Stimulated activated CD8-positive, alpha-beta memory T cell treated with anti-CD3 and anti-CD28 coated beads, Interleukin-7, amount 100 ng/mL, for 4 hours (primary cell): ENCODE data around the gene UBE2E2.
"Not testable (repeated sequence)": the region's sequence is repeated elsewhere in the genome, so short reads cannot be mapped to it uniquely, and the experiment has no call there.

Source experiments
- DNase-seq, 2 donors: peaks; one replicate each; pipeline ENCODE4 v3.0.0-alpha.2; 2020; ENCODE audit warnings: low read depth in 2 of 2

Gene UBE2E2

DNA sequence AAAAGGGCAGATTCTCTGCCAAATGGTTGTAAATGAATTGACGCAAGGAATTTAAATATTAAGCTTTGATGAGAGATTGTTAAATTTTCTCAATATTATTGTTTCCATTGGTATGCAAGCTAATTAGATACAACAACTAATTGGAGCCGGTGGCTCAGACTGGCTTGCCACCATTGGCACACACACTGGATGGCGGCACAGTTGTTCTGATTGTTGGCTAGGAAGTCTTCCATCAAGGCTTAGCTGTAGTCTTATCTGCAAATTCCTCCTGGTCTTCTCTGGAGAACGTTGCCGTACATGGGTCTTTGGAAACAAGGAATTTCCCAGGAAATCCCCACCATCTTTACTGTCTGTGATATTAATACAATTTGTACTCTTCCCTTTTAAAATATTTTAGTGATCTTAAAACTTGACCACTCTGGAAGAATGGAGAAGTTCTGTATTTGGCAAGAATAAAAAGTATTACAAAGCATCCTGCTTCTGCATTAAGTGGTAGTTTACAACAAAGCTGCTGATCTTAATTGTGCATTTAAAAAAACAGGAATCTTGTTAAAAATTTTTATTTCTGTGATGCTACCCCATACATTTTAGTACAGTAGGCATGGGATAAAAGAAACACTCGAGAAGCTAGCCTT is 126.5 kb downstream of the UBE2E2 start:
- no peak for DNase-seq

DNA sequence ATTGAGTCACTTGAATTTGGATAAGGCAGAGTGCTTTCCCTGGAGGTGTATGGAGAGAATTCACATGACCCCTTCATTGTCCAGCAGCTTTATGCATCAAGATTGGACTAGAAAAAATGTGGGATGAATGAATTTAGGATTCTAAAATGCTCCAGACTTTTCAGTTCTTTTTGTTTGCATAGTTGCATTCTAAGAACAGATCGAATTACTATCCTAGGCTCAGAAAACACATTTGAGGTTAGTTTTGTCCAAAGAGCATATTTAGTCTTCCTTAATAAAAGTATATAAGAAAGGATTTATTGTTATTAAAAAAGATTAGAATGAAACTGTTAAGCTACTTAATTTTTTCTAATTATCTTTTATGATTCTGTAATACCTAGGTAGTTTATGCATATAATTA is 127.4 kb downstream of the UBE2E2 start:
- no peak for DNase-seq

DNA sequence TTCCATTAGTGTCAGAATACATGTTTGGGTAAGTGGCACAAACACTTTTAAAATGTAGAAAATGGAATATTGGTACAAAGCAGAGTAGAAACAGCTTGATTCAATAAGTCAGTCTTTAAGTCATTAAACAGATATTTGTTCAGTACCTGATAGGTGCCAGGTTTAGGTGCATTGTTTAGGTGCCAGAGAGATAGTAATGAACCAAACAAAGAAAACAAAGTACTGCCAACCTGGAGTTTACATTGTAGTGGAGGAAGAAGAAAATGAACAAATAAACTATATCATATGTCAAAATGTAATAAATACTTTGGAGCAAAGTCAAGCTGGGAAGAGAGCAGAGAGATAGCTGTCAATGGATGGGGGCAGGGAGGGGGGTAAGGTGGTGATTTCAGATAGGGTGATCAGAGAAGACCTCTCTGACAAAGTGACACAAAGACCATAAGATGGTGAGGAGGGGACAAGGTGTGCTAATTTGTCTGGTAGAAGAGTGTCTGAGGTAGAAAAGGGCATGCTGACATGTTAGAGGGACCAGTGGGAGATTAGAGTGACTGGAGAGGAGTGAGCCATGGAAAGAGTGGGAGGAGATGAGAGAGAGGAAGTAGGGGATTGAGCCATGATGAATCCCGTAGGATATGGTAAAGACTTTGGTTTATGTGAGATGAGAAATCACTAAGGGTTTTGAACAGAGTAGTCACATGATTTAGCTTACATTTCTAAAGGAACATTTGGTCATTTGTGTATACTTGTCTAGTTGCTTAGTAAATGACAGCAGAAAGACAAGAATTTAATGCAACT is 128.2 kb downstream of the UBE2E2 start:
- DNase-seq = no peak

GRCh38 chr3:23333633-23334032 is 130.5 kb downstream of the UBE2E2 start:
- DNase-seq = no peak

GRCh38 chr3:23336853-23337252 is 133.7 kb downstream of the UBE2E2 start:
- DNase-seq = not testable (repeated sequence)

- DNase-seq = no peak
These were observed 138.2 kb downstream of the UBE2E2 start for GRCh38 chr3:23341147-23341838.

DNA sequence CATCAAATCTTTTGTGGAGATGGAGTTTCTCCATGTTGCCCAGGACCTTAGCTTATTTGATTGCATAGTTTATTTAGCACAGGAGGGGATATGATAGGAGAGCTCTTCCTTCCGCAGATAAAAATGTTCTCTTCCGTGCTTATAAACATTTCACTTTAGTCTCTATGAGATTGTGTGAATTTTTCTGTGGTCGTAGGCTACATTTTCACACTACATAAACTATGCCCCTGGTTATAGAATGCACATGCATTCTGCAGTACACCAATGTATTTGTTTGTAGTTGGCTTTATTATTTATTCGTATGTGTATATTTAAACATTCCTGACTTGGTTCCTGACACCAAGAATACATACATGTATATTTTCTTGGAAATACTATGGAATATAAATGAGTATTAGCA is 139.2 kb downstream of the UBE2E2 start:
- no peak for DNase-seq

DNA sequence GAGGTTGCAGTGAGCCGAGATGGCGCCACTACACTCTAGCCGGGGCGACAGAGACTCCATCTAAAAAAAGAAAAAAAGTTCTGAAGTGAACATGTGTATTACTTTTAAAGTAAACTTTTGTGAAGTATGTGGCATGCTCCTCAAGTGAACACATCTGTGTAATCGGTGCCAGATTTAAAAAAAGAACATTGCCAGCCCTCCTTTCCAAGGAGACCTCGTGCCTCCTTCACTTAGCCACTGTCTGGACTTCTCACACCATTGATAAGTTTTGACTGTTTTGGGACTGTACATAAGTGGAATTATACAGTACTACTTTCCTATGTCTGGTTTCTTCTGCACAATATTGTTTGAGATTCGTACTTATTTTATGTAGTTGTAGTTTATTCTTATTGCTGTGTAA is 140.4 kb downstream of the UBE2E2 start:
- DNase-seq = no peak

DNA sequence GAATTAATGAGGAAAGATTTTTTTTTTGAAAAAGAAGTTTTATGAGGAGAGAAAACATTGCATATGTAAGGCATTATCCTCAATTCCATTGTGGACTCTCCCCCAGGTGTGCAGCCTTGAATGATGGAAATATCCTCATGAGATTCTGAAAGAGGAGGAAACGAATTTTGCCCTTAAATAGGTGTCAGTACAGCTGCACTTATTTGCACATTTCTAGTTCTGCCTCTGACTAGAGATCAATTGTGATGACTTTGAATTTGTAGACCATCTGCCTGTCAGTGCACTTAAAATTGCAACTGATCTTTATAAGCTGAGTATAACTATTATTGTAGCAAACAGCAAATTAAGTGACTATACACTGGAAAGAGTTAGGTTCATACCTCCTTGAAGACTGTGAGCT is 141.8 kb downstream of the UBE2E2 start:
- DNase-seq = no peak

- not testable (repeated sequence) for DNase-seq
These were observed 146.3 kb downstream of the UBE2E2 start for GRCh38 chr3:23349444-23349843.

DNA sequence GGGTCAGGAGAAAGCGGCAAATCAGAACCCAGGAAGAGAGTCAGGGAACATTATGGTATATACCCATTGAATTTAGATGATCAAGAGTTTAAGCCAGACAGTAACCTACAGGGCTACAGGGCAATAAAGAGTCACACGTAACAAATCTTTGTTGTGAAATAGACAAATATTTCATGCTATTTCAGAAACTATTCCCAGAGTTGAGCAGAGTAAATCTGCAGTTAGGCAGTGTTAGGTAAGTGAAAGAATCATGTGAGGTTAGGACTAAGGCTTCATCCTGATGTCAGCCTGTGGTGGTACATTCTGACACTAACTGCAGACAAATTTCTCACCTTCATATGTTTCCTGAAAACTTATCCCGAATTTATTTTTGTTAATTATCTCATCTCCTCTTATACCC is 153.0 kb downstream of the UBE2E2 start:
- DNase-seq = no peak

GRCh38 chr3:23356923-23357322 is 153.8 kb downstream of the UBE2E2 start:
- DNase-seq = no peak

GRCh38 chr3:23359116-23359515 is 156.0 kb downstream of the UBE2E2 start:
- DNase-seq = no peak

GRCh38 chr3:23365066-23365465 is 161.9 kb downstream of the UBE2E2 start:
- no peak for DNase-seq

GRCh38 chr3:23368731-23369130 is 165.6 kb downstream of the UBE2E2 start:
- no peak for DNase-seq

GRCh38 chr3:23372285-23372684 is 169.2 kb downstream of the UBE2E2 start:
- DNase-seq = no peak

DNA sequence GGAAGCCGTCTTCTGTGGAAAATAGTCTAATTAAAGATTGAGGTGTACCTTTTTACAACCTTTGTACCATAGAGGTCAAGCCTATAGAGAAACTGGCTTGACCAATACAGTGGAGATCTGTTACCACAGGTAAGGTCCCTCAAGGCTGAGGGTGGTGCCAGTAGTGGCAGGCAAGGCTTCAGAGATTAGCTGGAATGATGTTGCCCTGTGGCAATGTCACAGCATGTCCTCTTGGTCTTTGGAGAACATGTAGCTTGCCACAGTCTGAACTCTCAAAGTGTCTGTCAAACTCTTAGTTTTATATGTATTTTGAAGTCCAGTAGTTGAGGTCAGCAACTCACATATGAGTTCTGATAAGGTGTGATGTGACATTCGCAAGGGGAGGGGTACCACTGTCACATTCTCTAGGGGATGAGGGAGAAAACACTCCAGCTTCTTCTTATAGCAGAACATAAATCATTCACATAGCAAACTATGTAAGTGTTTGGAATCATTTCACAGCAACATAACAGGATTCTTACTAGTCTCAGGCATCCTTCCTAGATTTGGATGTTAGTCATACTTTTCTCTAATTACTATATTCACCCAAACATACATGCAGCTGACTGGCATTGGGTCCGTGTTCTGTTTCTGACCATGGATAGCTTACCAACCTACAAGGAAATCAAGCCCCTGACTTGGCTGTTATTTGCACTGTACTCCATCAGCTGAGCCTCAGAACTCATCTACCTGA is 173.6 kb downstream of the UBE2E2 start:
- no peak for DNase-seq

- no peak for DNase-seq
These were observed 175.0 kb downstream of the UBE2E2 start for GRCh38 chr3:23377928-23378672.

DNA sequence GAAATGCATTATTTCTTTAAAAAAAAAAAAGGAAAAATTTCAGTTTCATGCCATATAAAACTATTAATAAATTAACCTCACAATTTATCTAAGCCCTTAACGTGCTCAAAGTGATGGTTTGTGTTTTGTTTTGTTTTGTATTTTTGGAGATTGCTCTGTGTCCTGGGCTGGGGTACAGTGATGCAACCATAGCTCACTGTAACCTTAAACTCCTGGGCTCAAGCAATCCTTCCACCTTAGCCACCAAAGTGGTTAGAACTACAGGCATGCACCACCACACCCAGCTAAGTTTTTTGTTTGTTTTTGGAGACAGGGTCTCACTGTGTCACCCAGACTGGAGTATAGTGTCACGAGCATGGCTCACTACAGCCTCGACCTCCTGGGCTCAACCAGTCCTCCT is 180.7 kb downstream of the UBE2E2 start:
- DNase-seq = no peak

DNA sequence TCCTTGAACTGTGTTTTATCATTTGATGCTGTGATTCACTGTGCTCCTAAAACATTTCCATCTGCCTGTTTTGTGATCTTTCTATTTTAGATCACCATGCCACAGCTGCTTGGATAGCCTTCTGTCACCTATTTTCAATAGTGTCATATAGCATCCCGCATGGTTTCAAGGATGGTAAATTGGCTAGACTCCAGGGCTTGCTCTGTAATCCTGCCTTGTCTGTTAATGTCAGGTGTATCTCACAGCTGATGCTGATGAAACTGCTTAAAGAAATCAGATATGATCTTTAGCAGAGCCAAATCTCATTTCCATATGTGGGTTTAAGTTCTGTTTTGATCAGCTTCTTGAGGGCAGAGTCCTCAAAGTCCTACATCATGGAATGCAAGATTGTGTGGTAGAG is 182.2 kb downstream of the UBE2E2 start:
- DNase-seq = no peak

DNA sequence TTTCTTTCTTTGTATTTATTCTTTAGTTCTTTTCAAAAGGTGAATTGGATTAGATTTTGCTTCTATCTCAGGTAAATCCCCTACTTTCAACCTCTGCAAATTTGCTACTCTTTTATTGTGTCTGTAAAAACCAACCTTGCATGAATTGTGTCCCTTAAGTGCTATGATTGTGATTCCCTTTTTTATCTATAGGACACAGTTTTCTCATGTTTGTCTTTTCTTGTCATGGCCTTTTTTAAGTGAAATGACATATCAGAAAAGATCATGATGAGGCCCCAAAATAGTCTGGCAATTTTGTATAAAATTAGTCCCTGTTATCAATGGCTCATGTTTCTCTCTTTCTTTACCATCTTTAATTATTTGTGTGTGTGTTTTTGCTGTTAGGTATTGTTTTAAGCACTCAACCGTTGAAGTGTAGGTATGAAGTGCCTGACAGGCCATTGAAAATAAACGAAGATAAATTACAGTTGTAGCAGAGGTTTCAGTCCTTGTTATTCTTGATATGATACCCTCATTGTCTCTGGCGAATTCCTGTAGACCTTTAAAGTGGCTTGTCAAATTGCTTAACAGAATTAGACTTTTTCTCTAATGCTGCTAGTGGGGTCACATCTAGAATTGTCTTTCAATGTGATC is 184.3 kb downstream of the UBE2E2 start:
- no peak for DNase-seq
